H9 (cell line): ENCODE results near the gene ATPAF1. TPM values are rescaled to one million over a fixed set of nuclear protein-coding genes. Genes with fewer than 3 reads are reported as not detected.

Source experiments
- DNase-seq: peaks from one replicate; pipeline ENCODE4 v3.0.0-alpha.2; 2017
- H2AFZ ChIP-seq: one replicate; pipeline ENCODE4 v1.6.1; 2013; ENCODE audit warnings: mild to moderate bottlenecking, low read length, control low read depth, moderate library complexity
- H2AK5ac ChIP-seq: 2 replicates; pipeline ENCODE4 v1.6.1; 2013; ENCODE audit warnings: low read length, control low read depth, mixed read lengths; ENCODE audit not compliant: insufficient read length
- H2BK120ac ChIP-seq: one replicate; pipeline ENCODE4 v1.6.1; 2013; ENCODE audit warnings: low read depth, mild to moderate bottlenecking, low read length, control low read depth, inconsistent platforms; ENCODE audit not compliant: poor library complexity, severe bottlenecking
- H2BK12ac ChIP-seq: 2 replicates; pipeline ENCODE4 v1.6.1; 2013; ENCODE audit warnings: low read length, control low read depth, mixed read lengths, low read depth; ENCODE audit not compliant: insufficient read length
- H2BK15ac ChIP-seq: 2 replicates; pipeline ENCODE4 v1.6.1; 2013; ENCODE audit warnings: low read depth, low read length, control low read depth
- H2BK20ac ChIP-seq: one replicate; pipeline ENCODE4 v1.6.1; 2013; ENCODE audit warnings: low read depth, mild to moderate bottlenecking, low read length, control low read depth, inconsistent platforms; ENCODE audit not compliant: poor library complexity, severe bottlenecking
- H2BK5ac ChIP-seq: 2 replicates; pipeline ENCODE4 v1.6.1; 2013; ENCODE audit warnings: low read length, control low read depth, mixed read lengths; ENCODE audit not compliant: insufficient read length
- H3K14ac ChIP-seq: 2 replicates; pipeline ENCODE4 v1.6.1; 2013; ENCODE audit warnings: low read length, control low read depth; ENCODE audit not compliant: insufficient read depth
- H3K18ac ChIP-seq: 2 replicates; pipeline ENCODE4 v1.6.1; 2013; ENCODE audit warnings: low read depth, mild to moderate bottlenecking, mixed read lengths, low read length, control low read depth; ENCODE audit not compliant: insufficient read length
- H3K23ac ChIP-seq: 2 replicates; pipeline ENCODE4 v1.6.1; 2013; ENCODE audit warnings: low read length, control low read depth, mixed read lengths, low read depth; ENCODE audit not compliant: insufficient read length
- H3K23me2 ChIP-seq: 2 replicates; pipeline ENCODE4 v1.6.1; 2013; ENCODE audit warnings: low read depth, mild to moderate bottlenecking, mixed read lengths, low read length, control low read depth; ENCODE audit not compliant: insufficient read length, poor library complexity, severe bottlenecking
- H3K27ac ChIP-seq: 2 replicates; pipeline ENCODE4 v1.5.1; 2013; ENCODE audit warnings: low read length, control low read depth, mixed read lengths, low read depth; ENCODE audit not compliant: insufficient read length
- H3K27me3 ChIP-seq: 2 replicates; pipeline ENCODE4 v1.6.1; 2013; ENCODE audit warnings: low read length, control low read depth, inconsistent platforms; ENCODE audit not compliant: insufficient read depth
- H3K4ac ChIP-seq: 2 replicates; pipeline ENCODE4 v1.6.1; 2013; ENCODE audit warnings: low read depth, mild to moderate bottlenecking, control low read depth, inconsistent platforms, low read length, moderate library complexity
- H3K4me1 ChIP-seq: 2 replicates; pipeline ENCODE4 v1.6.1; 2013; ENCODE audit warnings: low read length, control low read depth, inconsistent platforms; ENCODE audit not compliant: insufficient read depth
- H3K4me2 ChIP-seq: 2 replicates; pipeline ENCODE4 v1.6.1; 2013; ENCODE audit warnings: low read length, control low read depth, mixed read lengths; ENCODE audit not compliant: insufficient read length, insufficient read depth
- H3K56ac ChIP-seq: 2 replicates; pipeline ENCODE4 v1.6.1; 2013; ENCODE audit warnings: low read depth, mild to moderate bottlenecking, mixed read lengths, low read length, control low read depth; ENCODE audit not compliant: insufficient read length
- H3K79me1 ChIP-seq: 2 replicates; pipeline ENCODE4 v1.6.1; 2013; ENCODE audit warnings: low read depth, mild to moderate bottlenecking, moderate library complexity, low read length, control low read depth, inconsistent platforms; ENCODE audit not compliant: insufficient read depth, poor library complexity, severe bottlenecking
- H3K79me2 ChIP-seq: 2 replicates; pipeline ENCODE4 v1.6.1; 2013; ENCODE audit warnings: low read length, control low read depth, inconsistent platforms; ENCODE audit not compliant: insufficient read depth
- H3K9ac ChIP-seq: 2 replicates; pipeline ENCODE4 v1.6.1; 2013; ENCODE audit warnings: low read length, control low read depth, mixed read lengths; ENCODE audit not compliant: insufficient read length; ENCODE audit errors: extremely low read depth
- H3K9me3 ChIP-seq: one replicate; pipeline ENCODE4 v1.6.1; 2013; ENCODE audit warnings: low read depth, low read length, inconsistent platforms; ENCODE audit not compliant: control insufficient read depth
- H3T11ph ChIP-seq: one replicate; pipeline ENCODE4 v1.6.1; 2013; ENCODE audit warnings: mild to moderate bottlenecking, low read length, control low read depth, inconsistent platforms
- H4K20me1 ChIP-seq: one replicate; pipeline ENCODE4 v1.6.1; 2013; ENCODE audit not compliant: control insufficient read depth, insufficient read length, insufficient read depth
- H4K5ac ChIP-seq: 2 replicates; pipeline ENCODE4 v1.6.1; 2013; ENCODE audit warnings: low read depth, mild to moderate bottlenecking, mixed read lengths, low read length, control low read depth; ENCODE audit not compliant: insufficient read length
- H4K8ac ChIP-seq: replicated peaks from 2 replicates; pipeline ENCODE4 v1.6.1; 2013; ENCODE audit warnings: low read length, control low read depth, mixed read lengths, low read depth; ENCODE audit not compliant: insufficient read length
- H4K91ac ChIP-seq: 2 replicates; pipeline ENCODE4 v1.6.1; 2013; ENCODE audit warnings: low read depth, mild to moderate bottlenecking, moderate library complexity, mixed read lengths, low read length, control low read depth; ENCODE audit not compliant: insufficient read length
- H3K27ac Mint-ChIP-seq, 3 experiments: 2 replicates in 2 of 3; 3 replicates in 1 of 3; pipeline ENCODE4 v1.8.0; 2020 to 2021; ENCODE audit warnings: mixed read lengths in 3 of 3, mild to moderate bottlenecking in 1 of 3, moderate library complexity in 1 of 3
- H3K27me3 Mint-ChIP-seq: 2 replicates; pipeline ENCODE4 v1.8.0; 2021; ENCODE audit warnings: low read depth, mild to moderate bottlenecking, moderate library complexity, mixed read lengths
- H3K36me3 Mint-ChIP-seq, 3 experiments: 2 replicates in 2 of 3; 3 replicates in 1 of 3; pipeline ENCODE4 v1.8.0; 2020 to 2021; ENCODE audit warnings: low read depth in 3 of 3, mixed read lengths in 3 of 3; ENCODE audit not compliant: insufficient read depth in 1 of 3
- H3K4me1 Mint-ChIP-seq, 2 experiments: 2 replicates each; pipeline ENCODE4 v1.8.0; 2020; ENCODE audit warnings: mixed read lengths in 2 of 2
- H3K4me3 Mint-ChIP-seq, 2 experiments: 2 replicates in 1 of 2; 3 replicates in 1 of 2; pipeline ENCODE4 v1.8.0; 2020 to 2021; ENCODE audit warnings: mild to moderate bottlenecking in 2 of 2, mixed read lengths in 2 of 2, moderate library complexity in 1 of 2
- H3K9me3 Mint-ChIP-seq, 2 experiments: 2 replicates in 1 of 2; 3 replicates in 1 of 2; pipeline ENCODE4 v1.8.0; 2020; ENCODE audit warnings: mild to moderate bottlenecking in 2 of 2, mixed read lengths in 2 of 2, moderate library complexity in 1 of 2
- WGBS: extraction: QIAGEN DNeasy Blood & Tissue Kit; methylation state at CpG from one replicate; pipeline ENCODE4 v1.1.7; 2013; ENCODE audit warnings: missing lambda C conversion rate, low lambda C conversion rate, mixed read lengths; ENCODE audit not compliant: insufficient read length; ENCODE audit errors: extremely low coverage; 5-methylcytosine and 5-hydroxymethylcytosine counted together
- total RNA-seq: library from RNA; stranded (reverse); gene quantifications from 2 replicates; pipeline ENCODE4 v1.2.1, GENCODE V29; 2021
- TF ChIP-seq, protein P1 (sequence below): fragments of 200-600 bp; sonication (generic); conservative IDR thresholded peaks from 3 replicates; pipeline ENCODE4 v1.8.0; 2021; ENCODE audit warnings: antibody characterized with exemption, mild to moderate bottlenecking

The ATPAF1 gene
- total RNA-seq, 1 experiment from 2014 or later: 57.3 TPM

- no peak for DNase-seq
- H3K23me2 ChIP-seq: no peaks in the 10 kb centered on the region
- no peaks in the 10 kb centered on the region for H3K27me3 ChIP-seq
- no peak overlapping the region for H2BK5ac ChIP-seq
- H3K4me3 Mint-ChIP-seq: no peak overlapping the region
- no peak overlapping the region for H3K27ac Mint-ChIP-seq
- H3K79me1 ChIP-seq: no peaks in the 10 kb centered on the region
- no peaks in the 10 kb centered on the region for H3K79me2 ChIP-seq
- no peak overlapping the region for H3K14ac ChIP-seq
- H3K4me2 ChIP-seq: no peak overlapping the region
- H3K4ac ChIP-seq: no peak overlapping the region
- no peaks in the 10 kb centered on the region for H3K9me3 ChIP-seq
- H2AFZ ChIP-seq: no peak overlapping the region
- no CpG with 5 or more reads among the region's 2 CpGs for WGBS
- H2AK5ac ChIP-seq: no peak overlapping the region
- H2BK20ac ChIP-seq: no peak overlapping the region
- H4K8ac ChIP-seq: no peak overlapping the region
- no peak overlapping the region for H3K23ac ChIP-seq
- no peaks in the 10 kb centered on the region; a peak in 1 of 5 replicates for H3K9me3 Mint-ChIP-seq
- H2BK120ac ChIP-seq: no peak overlapping the region
- H3K27me3 Mint-ChIP-seq: no peaks in the 10 kb centered on the region
- no peaks in the 10 kb centered on the region for H3K4me1 Mint-ChIP-seq
- H2BK12ac ChIP-seq: no peak overlapping the region
- H2BK15ac ChIP-seq: no peak overlapping the region
- H3K18ac ChIP-seq: no peak overlapping the region
- no peak overlapping the region for H3K9ac ChIP-seq
- H4K20me1 ChIP-seq: no peaks in the 10 kb centered on the region
- no peak overlapping the region for H3T11ph ChIP-seq
- no peak overlapping the region for H4K5ac ChIP-seq
- TF ChIP-seq, protein P1, sequence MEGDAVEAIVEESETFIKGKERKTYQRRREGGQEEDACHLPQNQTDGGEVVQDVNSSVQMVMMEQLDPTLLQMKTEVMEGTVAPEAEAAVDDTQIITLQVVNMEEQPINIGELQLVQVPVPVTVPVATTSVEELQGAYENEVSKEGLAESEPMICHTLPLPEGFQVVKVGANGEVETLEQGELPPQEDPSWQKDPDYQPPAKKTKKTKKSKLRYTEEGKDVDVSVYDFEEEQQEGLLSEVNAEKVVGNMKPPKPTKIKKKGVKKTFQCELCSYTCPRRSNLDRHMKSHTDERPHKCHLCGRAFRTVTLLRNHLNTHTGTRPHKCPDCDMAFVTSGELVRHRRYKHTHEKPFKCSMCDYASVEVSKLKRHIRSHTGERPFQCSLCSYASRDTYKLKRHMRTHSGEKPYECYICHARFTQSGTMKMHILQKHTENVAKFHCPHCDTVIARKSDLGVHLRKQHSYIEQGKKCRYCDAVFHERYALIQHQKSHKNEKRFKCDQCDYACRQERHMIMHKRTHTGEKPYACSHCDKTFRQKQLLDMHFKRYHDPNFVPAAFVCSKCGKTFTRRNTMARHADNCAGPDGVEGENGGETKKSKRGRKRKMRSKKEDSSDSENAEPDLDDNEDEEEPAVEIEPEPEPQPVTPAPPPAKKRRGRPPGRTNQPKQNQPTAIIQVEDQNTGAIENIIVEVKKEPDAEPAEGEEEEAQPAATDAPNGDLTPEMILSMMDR: no peak
- H3K36me3 Mint-ChIP-seq: peaks cover 19 to 51% (median 45%) of the 10 kb centered on the region in 3 experiments; a peak in 6 of 7 replicates
- H3K4me1 ChIP-seq: no peaks in the 10 kb centered on the region
- H3K56ac ChIP-seq: no peak overlapping the region
- H4K91ac ChIP-seq: no peak overlapping the region
- no peak overlapping the region for H3K27ac ChIP-seq
These were observed 8.8 kb downstream of the ATPAF1 start for GRCh38 chr1:46659307-46659870.
